ENCODE results near the gene TMEM43.

The TMEM43 gene

GRCh38 chr3:14122301-14122700 lies 2.6 kb upstream of the TMEM43 start:
- no peak for DNase-seq (ENCODE audit: low read depth in 2 of 2)

DNA sequence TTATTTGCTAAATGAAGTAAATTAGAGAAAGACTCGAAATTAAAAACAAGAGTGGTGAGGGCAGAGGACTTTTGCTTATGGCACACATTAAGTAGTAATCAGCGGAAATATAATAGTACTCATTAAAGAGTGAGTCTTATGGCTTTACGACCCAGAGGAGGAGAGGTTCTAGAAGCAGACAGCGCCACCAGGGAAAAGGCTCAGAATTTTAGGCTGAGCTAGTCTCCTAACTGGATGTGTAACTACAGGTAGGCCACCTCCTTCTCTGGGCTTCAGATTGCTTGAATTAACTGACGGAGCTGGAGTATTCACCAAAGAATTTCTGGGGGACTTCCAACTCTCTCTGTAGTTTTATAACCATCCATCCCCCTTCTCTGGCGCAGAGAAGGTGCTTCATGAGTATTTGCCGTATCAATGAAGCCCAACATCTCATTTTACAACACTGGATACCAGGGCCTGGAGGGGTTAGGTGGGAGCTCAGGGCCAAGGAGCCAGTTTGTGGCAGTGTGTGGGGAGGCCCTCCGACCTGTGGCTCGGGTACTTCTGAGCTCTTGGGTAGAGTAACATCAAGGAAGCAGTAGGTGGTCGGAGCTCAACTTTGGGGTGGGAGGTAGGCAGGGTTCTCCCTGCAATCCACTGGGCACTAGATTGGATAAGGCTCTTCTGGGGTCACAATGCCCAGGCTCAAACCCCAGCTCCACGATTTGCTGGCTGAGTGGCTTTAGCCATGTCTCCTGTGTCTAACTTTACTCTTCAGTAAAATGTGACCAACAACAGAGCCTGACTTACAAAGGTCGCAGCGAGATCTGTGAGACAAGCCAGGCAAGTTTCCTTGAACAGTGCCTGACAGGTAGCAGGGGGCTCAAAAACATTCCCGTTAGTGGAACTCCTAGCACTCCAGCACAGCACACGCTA lies 1.3 kb upstream of the TMEM43 start:
- DNase-seq (ENCODE audit: low read depth in 2 of 2): no peak

DNA sequence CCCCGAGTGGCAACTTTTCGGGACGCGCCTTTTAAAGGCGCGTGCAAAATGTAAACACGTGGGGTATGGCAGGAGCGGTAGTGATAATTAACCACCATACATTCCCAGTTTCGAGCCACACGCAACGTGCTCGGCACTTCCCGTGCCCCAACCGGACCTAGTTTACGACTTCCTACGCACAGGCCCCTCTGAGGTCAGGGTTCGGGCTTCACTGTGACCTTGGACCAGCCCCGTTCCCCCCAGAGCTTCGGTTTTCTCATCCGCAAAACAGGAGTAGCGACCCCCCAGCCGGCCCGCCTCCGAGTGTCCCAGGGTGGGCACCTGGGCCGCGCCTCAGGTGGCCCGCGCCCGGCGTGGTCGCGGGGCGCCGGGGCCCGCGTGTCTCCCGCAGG lies 633 bp upstream of the TMEM43 start:
- peak; percentile 47 to 54 for DNase-seq (ENCODE audit: low read depth in 2 of 2)

DNA sequence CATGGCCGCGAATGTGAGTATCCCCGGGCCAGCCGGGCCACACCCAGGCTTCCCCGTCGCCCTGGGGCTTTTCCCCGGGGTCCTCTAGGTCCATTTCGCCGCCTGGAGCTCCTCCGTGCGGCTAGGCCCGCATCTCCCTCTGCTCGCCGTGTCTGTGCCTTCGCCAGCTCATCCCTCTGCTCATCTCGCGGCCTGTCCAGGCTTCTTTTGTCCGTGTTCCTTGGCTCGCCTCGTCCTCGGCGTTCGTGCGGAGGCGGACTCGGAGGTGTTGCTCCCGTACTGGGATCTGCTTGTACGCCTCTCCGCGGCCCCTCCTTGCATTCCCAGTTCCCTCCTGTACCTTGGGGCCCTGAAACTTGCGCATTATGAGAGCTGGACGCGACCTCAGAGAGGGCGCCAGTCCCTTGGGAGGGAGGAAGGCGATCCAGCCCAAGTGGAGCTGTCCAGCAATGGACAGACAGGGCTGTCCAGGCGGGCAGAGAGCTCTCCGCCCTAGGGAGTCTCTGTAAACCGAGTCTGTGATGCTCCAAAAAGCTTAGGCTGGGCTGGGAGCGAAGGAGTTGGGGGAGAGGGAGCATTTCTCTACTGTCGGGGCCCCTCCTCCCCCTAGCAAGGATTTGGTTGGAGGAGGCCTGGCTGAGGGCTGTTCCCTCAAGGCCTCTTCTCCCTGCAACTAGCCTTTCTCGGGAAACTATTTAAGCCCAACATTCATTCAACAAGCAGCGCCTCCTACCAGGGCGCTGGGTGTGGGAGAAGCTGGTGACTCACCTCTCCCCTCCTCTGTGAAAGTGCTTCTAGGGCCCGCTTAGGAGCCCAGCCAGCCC lies 553 bp downstream of the TMEM43 start:
- DNase-seq (ENCODE audit: low read depth in 2 of 2): peak; percentile 23 to 52

- no peak for DNase-seq (ENCODE audit: low read depth in 2 of 2)
Observed at GRCh38 chr3:14126017-14126886, 1.4 kb downstream of the TMEM43 start.

- no peak for DNase-seq (ENCODE audit: low read depth in 2 of 2)
Observed at GRCh38 chr3:14126887-14127505, 2.1 kb downstream of the TMEM43 start.

- no peak for DNase-seq (ENCODE audit: low read depth in 2 of 2)
Observed at GRCh38 chr3:14127516-14128161, 2.8 kb downstream of the TMEM43 start.

- DNase-seq (ENCODE audit: low read depth in 2 of 2): no peak
Observed at GRCh38 chr3:14128724-14129123, 3.9 kb downstream of the TMEM43 start.

- no peak for DNase-seq (ENCODE audit: low read depth in 2 of 2)
Observed at GRCh38 chr3:14129296-14129695, 4.4 kb downstream of the TMEM43 start.

DNA sequence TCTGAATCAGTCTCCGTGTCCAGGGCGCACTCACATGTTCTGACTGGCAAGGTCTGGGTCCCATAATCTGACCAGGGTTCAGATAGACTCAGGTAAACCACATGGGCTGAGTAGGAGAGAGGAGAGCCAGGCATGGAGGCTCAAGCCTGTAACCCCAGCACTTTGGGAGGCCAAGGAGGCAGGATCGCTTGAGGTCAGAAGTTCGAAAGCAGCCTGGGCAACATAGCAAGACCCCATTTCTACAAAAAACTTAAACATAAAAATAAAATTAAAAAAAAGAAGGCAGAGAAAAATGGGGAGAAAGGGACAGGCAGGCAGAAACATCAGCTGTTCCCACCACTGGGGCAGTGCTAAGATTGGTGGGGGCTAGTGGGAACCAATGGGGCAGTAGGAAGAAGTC lies 5.4 kb downstream of the TMEM43 start:
- DNase-seq (ENCODE audit: low read depth in 2 of 2): no peak

- no peak for DNase-seq (ENCODE audit: low read depth in 2 of 2)
Observed at GRCh38 chr3:14130707-14131106, 5.9 kb downstream of the TMEM43 start.

DNA sequence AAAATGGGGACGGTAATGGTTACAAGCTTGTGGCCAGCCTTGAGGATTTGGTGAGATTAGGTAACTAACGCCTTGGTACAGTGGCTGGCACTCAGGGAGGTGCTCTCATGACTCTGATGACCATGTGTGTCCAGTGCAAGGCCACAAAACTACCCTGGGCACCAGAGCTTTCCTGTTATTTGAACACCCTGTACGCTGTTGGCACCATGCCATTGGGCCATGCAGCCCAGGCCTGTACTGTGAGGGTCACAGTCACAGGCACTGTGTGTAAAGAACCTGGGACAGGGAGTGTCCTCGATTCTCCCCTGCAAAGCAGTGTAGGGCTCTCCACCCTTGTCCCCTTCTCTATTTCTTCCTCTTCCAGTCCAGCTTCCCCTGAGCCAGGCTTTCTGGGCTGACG lies 6.3 kb downstream of the TMEM43 start:
- no peak for DNase-seq (ENCODE audit: low read depth in 2 of 2)

DNA sequence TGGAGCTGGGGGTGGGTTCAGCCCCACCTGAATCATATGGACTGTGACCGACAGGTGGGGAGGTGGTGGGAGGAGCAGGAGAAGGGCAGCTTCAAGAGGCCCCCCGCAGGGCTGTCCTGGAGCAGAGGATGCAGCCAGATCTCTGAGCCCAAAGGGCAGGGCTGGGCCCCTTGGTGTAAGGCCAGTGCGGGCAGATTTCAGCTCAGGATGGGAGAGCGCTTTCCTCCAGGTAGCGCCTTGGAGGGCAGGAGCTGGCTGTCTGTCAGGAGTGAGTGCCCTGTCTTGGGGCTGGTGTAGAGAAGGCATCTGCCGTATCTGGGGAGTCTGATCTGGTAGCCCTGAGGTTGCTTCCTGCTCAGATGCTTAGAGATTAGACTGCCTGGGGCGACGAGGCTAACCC lies 7.3 kb downstream of the TMEM43 start:
- no peak for DNase-seq (ENCODE audit: low read depth in 2 of 2)

DNA sequence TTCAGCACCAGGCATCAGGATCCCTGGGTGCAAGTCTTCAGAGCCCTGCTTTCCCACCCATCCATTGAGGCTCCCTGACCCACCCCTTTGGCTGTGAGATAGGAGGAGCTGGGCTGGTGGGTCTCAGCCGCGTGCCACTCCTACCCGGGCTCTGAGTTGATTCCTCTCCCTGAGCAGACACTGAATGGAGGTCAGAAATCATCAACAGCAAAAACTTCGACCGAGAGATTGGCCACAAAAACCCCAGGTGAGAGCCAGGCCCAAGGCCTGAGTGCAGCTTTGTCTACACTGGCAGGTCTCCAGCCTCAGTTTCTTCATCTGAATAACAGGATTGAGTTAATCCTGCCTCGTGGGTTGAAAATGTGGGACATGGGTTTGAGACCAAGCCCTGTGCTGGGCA lies 7.8 kb downstream of the TMEM43 start:
- DNase-seq (ENCODE audit: low read depth in 2 of 2): no peak

GRCh38 chr3:14133188-14133800 lies 8.4 kb downstream of the TMEM43 start:
- DNase-seq (ENCODE audit: low read depth in 2 of 2): no peak

- DNase-seq (ENCODE audit: low read depth in 2 of 2): no peak
Observed at GRCh38 chr3:14133876-14134275, 9.0 kb downstream of the TMEM43 start.

- no peak for DNase-seq (ENCODE audit: low read depth in 2 of 2)
Observed at GRCh38 chr3:14134291-14134690, 9.4 kb downstream of the TMEM43 start.

DNA sequence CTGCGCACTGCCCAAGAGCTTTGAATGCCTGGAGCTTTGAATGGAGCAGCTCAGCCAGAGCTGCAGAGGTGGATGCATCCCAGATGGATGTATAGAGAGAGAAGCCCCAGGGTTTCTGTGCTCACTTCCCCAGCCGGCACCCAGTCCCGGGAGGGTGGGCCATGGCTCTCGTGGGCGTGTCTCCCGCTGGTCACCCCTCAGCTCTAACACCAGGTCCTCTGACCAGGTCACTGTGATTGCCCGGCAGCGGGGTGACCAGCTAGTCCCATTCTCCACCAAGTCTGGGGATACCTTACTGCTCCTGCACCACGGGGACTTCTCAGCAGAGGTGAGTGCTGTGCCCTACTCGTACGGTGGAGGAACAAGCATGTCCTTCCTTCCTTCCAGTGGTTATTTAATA lies 10.7 kb downstream of the TMEM43 start:
- DNase-seq (ENCODE audit: low read depth in 2 of 2): no peak

- no peak for DNase-seq (ENCODE audit: low read depth in 2 of 2)
Observed at GRCh38 chr3:14137004-14137403, 12.2 kb downstream of the TMEM43 start.

GRCh38 chr3:14137445-14137844 lies 12.6 kb downstream of the TMEM43 start:
- no peak for DNase-seq (ENCODE audit: low read depth in 2 of 2)

Data from activated CD4-positive, alpha-beta T cell treated with anti-CD3 and anti-CD28 coated beads for 24 hours (primary cell).